ENCODE data around the gene TRPT1.

Gene TRPT1
- 10.4 to 15.2 (median 11.7) reads per million in 4 donors for total RNA-seq

- DNase-seq: peak; percentile 75 to 90 (median 86)
These were observed at the start of gene TRPT1, which contains the start of gene NUDT22 for GRCh38 chr11:64225608-64226506. Gene TRPT1 (minus strand): TSS chr11:64226186. CDS start chr11:64225860, 326 bp downstream. Gene NUDT22 (plus strand): TSS chr11:64226274. CDS start chr11:64226653, 379 bp downstream.

- no peak for DNase-seq
These were observed 49.2 kb upstream of the TRPT1 start for GRCh38 chr11:64275031-64275800.

GRCh38 chr11:64269540-64270220 lies 43.7 kb upstream of the TRPT1 start:
- DNase-seq: peak; percentile 94 to 99 (median 96)

- DNase-seq: peak in 3 of 5 donors; percentile 25 to 63 (median 27)
These were observed 43.0 kb upstream of the TRPT1 start for GRCh38 chr11:64268893-64269539.

GRCh38 chr11:64268025-64268892 lies 42.3 kb upstream of the TRPT1 start:
- no peak for DNase-seq

- DNase-seq: no peak
These were observed 41.4 kb upstream of the TRPT1 start for GRCh38 chr11:64267207-64267945.

GRCh38 chr11:64266339-64266738 lies 40.4 kb upstream of the TRPT1 start:
- no peak for DNase-seq

- DNase-seq: no peak
These were observed 39.5 kb upstream of the TRPT1 start for GRCh38 chr11:64265176-64266160.

GRCh38 chr11:64264371-64264852 lies 38.4 kb upstream of the TRPT1 start:
- no peak for DNase-seq

GRCh38 chr11:64263947-64264317 lies 37.9 kb upstream of the TRPT1 start:
- DNase-seq: no peak

GRCh38 chr11:64263021-64263946 lies 37.3 kb upstream of the TRPT1 start:
- no peak for DNase-seq

- DNase-seq: no peak
These were observed 36.5 kb upstream of the TRPT1 start for GRCh38 chr11:64262271-64263002.

- no peak for DNase-seq
These were observed 35.6 kb upstream of the TRPT1 start for GRCh38 chr11:64261556-64262080.

GRCh38 chr11:64260147-64260708 lies 34.2 kb upstream of the TRPT1 start:
- DNase-seq: no peak

GRCh38 chr11:64259533-64260067 lies 33.6 kb upstream of the TRPT1 start:
- DNase-seq: no peak

- no peak for DNase-seq
These were observed 33.1 kb upstream of the TRPT1 start for GRCh38 chr11:64258946-64259532.
